ENCODE data around the gene KLRF2.

KLRF2 gene

DNA sequence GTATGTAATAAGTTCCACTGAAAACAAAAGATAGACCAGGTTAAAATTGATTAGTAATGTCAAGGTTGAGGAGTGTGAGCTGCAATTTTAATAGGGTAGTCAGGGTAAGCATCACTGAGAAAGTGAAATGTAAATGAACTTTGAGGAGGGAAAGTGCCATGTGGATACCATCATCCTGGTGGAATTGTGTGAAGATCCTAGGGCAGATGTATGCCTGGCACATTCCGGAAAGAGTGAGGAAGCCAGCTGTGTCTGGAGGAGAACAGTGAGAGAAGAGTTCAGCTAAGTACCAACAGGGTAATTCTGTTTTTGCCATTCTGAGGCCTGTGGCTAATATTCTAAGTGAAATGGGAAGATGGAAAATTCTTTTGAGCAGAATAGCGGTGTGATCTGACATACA is 53.7 kb downstream of the KLRF2 start:
- no peak for TF ChIP-seq POLR2AphosphoS5 (IDR thresholded peaks at IDR 0.05; ENCODE audit: low read depth, low read length)
- no peak for TF ChIP-seq REST (IDR thresholded peaks at IDR 0.05; ENCODE audit: insufficient read depth in 1 of 2, low read depth in 2 of 2, low read length in 2 of 2)
- no peak for TF ChIP-seq TAF1 (IDR thresholded peaks at IDR 0.05; ENCODE audit: borderline replicate concordance, insufficient read depth, low read length)
- no peak for TF ChIP-seq FOXP2 (optimal IDR thresholded peaks at IDR 0.05; ENCODE audit: borderline replicate concordance, extremely low read depth, extremely low read length, insufficient read depth)
- TF ChIP-seq SIN3A (IDR thresholded peaks at IDR 0.05; ENCODE audit: borderline replicate concordance, insufficient read depth, low read length) = no peak

DNA sequence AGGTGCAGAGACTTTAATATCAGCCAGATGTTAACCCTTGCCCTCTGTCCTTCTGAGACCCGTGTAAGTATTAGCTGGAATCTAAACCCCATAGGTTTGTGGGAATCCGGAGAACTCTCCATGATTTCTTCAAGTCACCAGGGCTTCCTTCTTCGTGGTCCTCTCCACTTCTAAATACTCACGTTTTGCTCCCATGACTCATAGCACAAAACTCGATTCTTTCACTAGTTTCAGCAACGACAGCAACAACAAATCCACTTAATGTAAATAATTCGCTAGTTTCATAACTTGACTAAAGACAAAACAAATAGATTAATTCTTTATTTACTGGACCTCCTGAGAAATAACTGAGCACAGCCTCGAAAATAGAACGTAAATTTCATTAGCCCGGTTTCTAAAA is 55.3 kb downstream of the KLRF2 start:
- TF ChIP-seq REST (IDR thresholded peaks at IDR 0.05; ENCODE audit: insufficient read depth in 1 of 2, low read depth in 2 of 2, low read length in 2 of 2) = no peak
- no peak for TF ChIP-seq SIN3A (IDR thresholded peaks at IDR 0.05; ENCODE audit: borderline replicate concordance, insufficient read depth, low read length)
- TF ChIP-seq POLR2AphosphoS5 (IDR thresholded peaks at IDR 0.05; ENCODE audit: low read depth, low read length) = no peak
- TF ChIP-seq TAF1 (IDR thresholded peaks at IDR 0.05; ENCODE audit: borderline replicate concordance, insufficient read depth, low read length) = no peak
- no peak for TF ChIP-seq FOXP2 (optimal IDR thresholded peaks at IDR 0.05; ENCODE audit: borderline replicate concordance, extremely low read depth, extremely low read length, insufficient read depth)

DNA sequence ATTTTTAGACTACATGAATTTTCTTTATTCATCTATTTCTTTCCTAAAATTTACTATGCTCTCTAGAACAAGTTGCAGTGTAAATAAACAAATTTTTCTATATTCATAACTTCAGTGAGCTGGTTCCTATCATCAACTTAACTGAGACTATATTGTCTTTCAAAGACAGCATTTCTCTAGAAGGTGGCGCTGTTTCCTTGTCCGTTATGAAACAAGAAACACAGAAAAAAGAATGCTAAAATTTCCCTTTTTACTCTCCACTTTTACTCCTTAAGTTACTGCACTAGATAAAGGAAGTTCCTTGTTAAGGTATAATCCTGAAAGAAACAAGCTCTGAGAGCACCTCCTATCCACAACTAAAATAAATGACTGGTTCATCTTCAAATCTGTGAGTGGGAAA is 59.1 kb downstream of the KLRF2 start:
- TF ChIP-seq REST (IDR thresholded peaks at IDR 0.05; ENCODE audit: insufficient read depth in 1 of 2, low read depth in 2 of 2, low read length in 2 of 2) (no peak), SIN3A (IDR thresholded peaks at IDR 0.05; ENCODE audit: borderline replicate concordance, insufficient read depth, low read length) (no peak), POLR2AphosphoS5 (IDR thresholded peaks at IDR 0.05; ENCODE audit: low read depth, low read length) (no peak), TAF1 (IDR thresholded peaks at IDR 0.05; ENCODE audit: borderline replicate concordance, insufficient read depth, low read length) (no peak), FOXP2 (optimal IDR thresholded peaks at IDR 0.05; ENCODE audit: borderline replicate concordance, extremely low read depth, extremely low read length, insufficient read depth) (no peak)

GRCh38 chr12:9941838-9942237 is 60.5 kb downstream of the KLRF2 start:
- TF ChIP-seq REST (IDR thresholded peaks at IDR 0.05; ENCODE audit: insufficient read depth in 1 of 2, low read depth in 2 of 2, low read length in 2 of 2) (no peak), FOXP2 (optimal IDR thresholded peaks at IDR 0.05; ENCODE audit: borderline replicate concordance, extremely low read depth, extremely low read length, insufficient read depth) (no peak), SIN3A (IDR thresholded peaks at IDR 0.05; ENCODE audit: borderline replicate concordance, insufficient read depth, low read length) (no peak), TAF1 (IDR thresholded peaks at IDR 0.05; ENCODE audit: borderline replicate concordance, insufficient read depth, low read length) (no peak), POLR2AphosphoS5 (IDR thresholded peaks at IDR 0.05; ENCODE audit: low read depth, low read length) (no peak)

DNA sequence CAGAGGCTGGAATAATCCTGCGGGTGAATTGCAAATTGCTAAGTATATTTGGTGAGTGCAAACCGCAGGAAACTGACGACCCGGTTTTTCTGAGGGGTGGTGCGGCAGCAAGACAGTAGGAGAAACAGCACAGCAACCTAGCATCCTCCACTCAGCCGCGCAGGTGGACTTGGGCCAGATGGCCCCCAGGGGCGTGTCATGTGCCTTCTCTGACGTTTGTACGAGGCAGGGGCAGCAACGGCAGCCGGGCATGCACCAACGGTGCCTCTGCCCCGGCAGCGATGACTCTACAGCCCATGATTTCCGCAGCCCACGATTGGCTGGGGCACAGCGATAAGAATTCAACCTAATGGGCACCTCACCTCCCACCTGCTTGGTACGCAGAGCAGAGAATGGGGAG is 62.0 kb downstream of the KLRF2 start:
- TF ChIP-seq SIN3A (IDR thresholded peaks at IDR 0.05; ENCODE audit: borderline replicate concordance, insufficient read depth, low read length) (no peak), TAF1 (IDR thresholded peaks at IDR 0.05; ENCODE audit: borderline replicate concordance, insufficient read depth, low read length) (no peak), REST (IDR thresholded peaks at IDR 0.05; ENCODE audit: insufficient read depth in 1 of 2, low read depth in 2 of 2, low read length in 2 of 2) (no peak), FOXP2 (optimal IDR thresholded peaks at IDR 0.05; ENCODE audit: borderline replicate concordance, extremely low read depth, extremely low read length, insufficient read depth) (no peak), POLR2AphosphoS5 (IDR thresholded peaks at IDR 0.05; ENCODE audit: low read depth, low read length) (no peak)

All from PFSK-1 (cell line).